ENCODE data around the gene DSCAM. TPM values are rescaled to one million over a fixed set of nuclear protein-coding genes. Genes with fewer than 3 reads are reported as not detected.

The DSCAM gene
- polyA plus RNA-seq, 1 experiment = not detected

- no peaks in the 10 kb centered on the region for H3K27me3 ChIP-seq (ENCODE audit: control insufficient read depth, insufficient read depth, low read length)
- no peak for TF ChIP-seq CTCF (IDR thresholded peaks at IDR 0.05; ENCODE audit: low read depth, low read length)
- POLR2A ChIA-PET = no interaction called here
- CTCF ChIA-PET = no interaction called here
- peaks cover 28% of the 10 kb centered on the region for H3K9me3 ChIP-seq (ENCODE audit: control insufficient read depth, insufficient read depth, low read length)
- DNase-seq (ENCODE audit: low read depth, low spot score) = no peak
- no peak overlapping the region for H3K27ac ChIP-seq (ENCODE audit: low read depth, low read length)
- H3K4me3 ChIP-seq (ENCODE audit: low read depth, low read length) = no peak overlapping the region
Measured at GRCh38 chr21:40531431-40532110, 315.4 kb downstream of the DSCAM start.

- Histone ChIP-seq H3K9me3 (ENCODE audit: control insufficient read depth, insufficient read depth, low read length) (peaks cover 27% of the 10 kb centered on the region), H3K27me3 (ENCODE audit: control insufficient read depth, insufficient read depth, low read length) (no peaks in the 10 kb centered on the region), H3K27ac (ENCODE audit: low read depth, low read length) (no peak overlapping the region), H3K4me3 (ENCODE audit: low read depth, low read length) (no peak overlapping the region)
- no peak for DNase-seq (ENCODE audit: low read depth, low spot score)
- ChIA-PET POLR2A (no interaction called here), CTCF (no interaction called here)
- TF ChIP-seq CTCF (IDR thresholded peaks at IDR 0.05; ENCODE audit: low read depth, low read length) = no peak
Measured at GRCh38 chr21:40531016-40531415, 315.9 kb downstream of the DSCAM start.

DNA sequence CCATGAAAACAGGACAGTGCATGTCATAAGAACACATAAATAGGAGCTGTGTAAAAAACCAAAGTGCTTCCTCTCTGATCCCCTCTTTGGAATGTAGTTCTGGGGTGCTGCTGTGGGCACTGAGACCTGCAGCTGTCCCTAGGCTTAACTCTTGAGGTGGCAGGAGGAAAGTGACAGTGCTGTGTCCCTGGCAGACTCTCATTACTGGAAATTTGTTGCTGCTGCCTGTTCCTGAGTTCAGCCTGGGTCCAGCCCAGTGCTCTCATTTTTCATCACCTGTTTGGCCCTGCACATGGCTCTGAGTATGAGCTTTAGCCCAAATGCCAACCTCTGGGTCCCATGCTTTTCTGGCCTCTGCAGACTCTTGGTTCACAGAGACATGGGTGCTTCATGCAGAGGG is 329.3 kb downstream of the DSCAM start:
- peaks cover 16% of the 10 kb centered on the region; the same call in 1 of the 2 replicates for H3K9me3 ChIP-seq (ENCODE audit: control insufficient read depth, insufficient read depth, low read length)
- no peaks in the 10 kb centered on the region for H3K27me3 ChIP-seq (ENCODE audit: control insufficient read depth, insufficient read depth, low read length)
- no peak overlapping the region for H3K27ac ChIP-seq (ENCODE audit: low read depth, low read length)
- no peak for DNase-seq (ENCODE audit: low read depth, low spot score)
- POLR2A ChIA-PET = no interaction called here
- CTCF ChIA-PET = no interaction called here
- no peak overlapping the region for H3K4me3 ChIP-seq (ENCODE audit: low read depth, low read length)
- TF ChIP-seq CTCF (IDR thresholded peaks at IDR 0.05; ENCODE audit: low read depth, low read length) = no peak

DNA sequence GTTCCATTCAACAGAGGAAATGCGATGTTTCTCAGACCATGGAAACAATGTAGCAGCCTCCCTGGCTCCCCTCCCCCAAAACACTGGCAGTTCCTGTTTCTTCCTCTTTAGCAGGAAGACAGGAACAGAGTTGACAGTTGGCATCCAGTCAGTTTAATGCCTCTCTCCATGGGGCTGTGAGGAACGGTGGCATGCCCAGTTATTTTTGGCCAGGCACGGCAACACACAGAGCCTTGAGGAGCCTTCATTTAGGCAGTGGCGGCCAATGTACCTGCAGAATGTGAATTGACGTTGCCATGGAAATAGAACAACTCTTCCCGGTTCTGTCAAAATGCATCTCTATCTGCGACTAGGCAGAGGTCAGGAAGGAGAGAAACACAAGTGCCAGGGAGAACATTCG is 330.6 kb downstream of the DSCAM start:
- no peak overlapping the region for H3K4me3 ChIP-seq (ENCODE audit: low read depth, low read length)
- H3K9me3 ChIP-seq (ENCODE audit: control insufficient read depth, insufficient read depth, low read length) = peaks cover 26% of the 10 kb centered on the region
- CTCF ChIA-PET = no interaction called here
- DNase-seq (ENCODE audit: low read depth, low spot score) = no peak
- no peak overlapping the region for H3K27ac ChIP-seq (ENCODE audit: low read depth, low read length)
- POLR2A ChIA-PET = no interaction called here
- TF ChIP-seq CTCF (IDR thresholded peaks at IDR 0.05; ENCODE audit: low read depth, low read length) = no peak
- H3K27me3 ChIP-seq (ENCODE audit: control insufficient read depth, insufficient read depth, low read length) = no peaks in the 10 kb centered on the region

DNA sequence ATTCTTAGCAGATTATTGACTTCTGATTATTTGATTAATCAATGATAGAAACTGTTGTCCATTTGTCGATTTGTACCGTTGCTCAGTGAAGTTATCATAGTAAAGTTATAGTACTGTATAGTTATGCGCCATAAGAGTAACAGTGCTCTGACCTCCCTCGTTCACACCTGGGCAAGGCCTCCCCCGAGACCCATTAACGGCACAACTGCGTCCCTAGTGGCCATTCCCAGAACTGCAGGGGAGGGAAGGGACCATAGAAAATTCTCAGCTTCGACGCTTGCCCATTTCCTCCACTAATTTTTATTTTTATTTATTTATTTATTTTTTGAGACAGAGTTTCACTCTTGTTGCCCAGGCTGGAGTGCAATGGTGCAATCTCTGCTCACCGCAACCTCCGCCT is 334.4 kb downstream of the DSCAM start:
- Histone ChIP-seq H3K27ac (ENCODE audit: low read depth, low read length) (no peak overlapping the region), H3K9me3 (ENCODE audit: control insufficient read depth, insufficient read depth, low read length) (peaks cover 22% of the 10 kb centered on the region), H3K27me3 (ENCODE audit: control insufficient read depth, insufficient read depth, low read length) (no peaks in the 10 kb centered on the region), H3K4me3 (ENCODE audit: low read depth, low read length) (no peak overlapping the region)
- ChIA-PET CTCF (no interaction called here), POLR2A (no interaction called here)
- peak; percentile 30 for TF ChIP-seq CTCF (IDR thresholded peaks at IDR 0.05; ENCODE audit: low read depth, low read length)
- no peak for DNase-seq (ENCODE audit: low read depth, low spot score)
